HepG2 (cell line): ENCODE results near the gene BLOC1S4. TPM values are rescaled to one million over a fixed set of nuclear protein-coding genes. Genes with fewer than 3 reads are reported as not detected.
A peak's percentile ranks its signal among the peaks of the same experiment; 100 is the strongest.

Source experiments
- ARNTL ChIP-seq: sonication (generic); formaldehyde crosslinking; IDR thresholded peaks from 2 replicates; pipeline ENCODE4 v1.4.0; 2020; ENCODE audit warnings: mild to moderate bottlenecking, missing genetic modification reagents
- ATRX ChIP-seq: sonication (generic); formaldehyde crosslinking; IDR thresholded peaks from 2 replicates; pipeline ENCODE4 v1.4.0; 2020; ENCODE audit warnings: missing genetic modification reagents, borderline replicate concordance
- CENPBD1 ChIP-seq: sonication (generic); formaldehyde crosslinking; IDR thresholded peaks from 2 replicates; pipeline ENCODE4 v1.8.0; 2022; ENCODE audit warnings: missing genetic modification reagents, low read depth, mild to moderate bottlenecking, borderline replicate concordance
- CREB1 ChIP-seq, 2 experiments: fragments of 450-650 bp in 1 of 2; IDR thresholded peaks; 2 replicates each; pipeline ENCODE4 v1.6.1; 2016 to 2017; ENCODE audit warnings: control low read depth in 1 of 2, mild to moderate bottlenecking in 1 of 2, missing compliant biosample characterization in 1 of 2, missing genetic modification characterization in 1 of 2
- E2F2 ChIP-seq: sonication (generic); formaldehyde crosslinking; IDR thresholded peaks from 2 replicates; pipeline ENCODE4 v1.4.0; 2020; ENCODE audit warnings: missing genetic modification reagents, borderline replicate concordance
- ELF3 ChIP-seq: IDR thresholded peaks from 2 replicates; pipeline ENCODE4 v1.6.1; 2016; ENCODE audit warnings: missing genetic modification reagents, missing compliant biosample characterization
- ERF ChIP-seq: IDR thresholded peaks from 2 replicates; pipeline ENCODE4 v1.6.1; 2018; ENCODE audit warnings: missing biosample characterization, missing genetic modification reagents
- HNRNPK ChIP-seq: fragments of 200-400 bp; formaldehyde crosslinking; IDR thresholded peaks from 2 replicates; pipeline ENCODE4 v1.6.1; 2018; ENCODE audit warnings: low read length, low read depth, moderate library complexity, mild to moderate bottlenecking; ENCODE audit not compliant: poor library complexity, severe bottlenecking
- IKZF5 ChIP-seq: IDR thresholded peaks from 2 replicates; pipeline ENCODE4 v1.6.1; 2018; ENCODE audit warnings: missing genetic modification reagents, mild to moderate bottlenecking, missing compliant biosample characterization
- MBD4 ChIP-seq: IDR thresholded peaks from 2 replicates; pipeline ENCODE4 v1.6.1; 2012; ENCODE audit warnings: low read length, inconsistent platforms, borderline replicate concordance
- NCOR1 ChIP-seq: fragments of 200-600 bp; sonication (generic); IDR thresholded peaks from 2 replicates; pipeline ENCODE4 v1.7.0; 2017; ENCODE audit warnings: antibody characterized with exemption, low read length, borderline replicate concordance
- PHF21A ChIP-seq: sonication (generic); formaldehyde crosslinking; IDR thresholded peaks from 2 replicates; pipeline ENCODE4 v1.5.0; 2020; ENCODE audit warnings: mild to moderate bottlenecking, missing genetic modification reagents
- REL ChIP-seq: sonication (generic); formaldehyde crosslinking; conservative IDR thresholded peaks from 2 replicates; pipeline ENCODE4 v1.8.0; 2022; ENCODE audit warnings: mild to moderate bottlenecking, missing genetic modification reagents, moderate library complexity
- SIX4 ChIP-seq: sonication (generic); formaldehyde crosslinking; IDR thresholded peaks from 2 replicates; pipeline ENCODE4 v1.4.0; 2020; ENCODE audit warnings: missing genetic modification reagents
- SPEN ChIP-seq: sonication (generic); formaldehyde crosslinking; IDR thresholded peaks from 2 replicates; pipeline ENCODE4 v1.5.1; 2020; ENCODE audit warnings: low read depth, mild to moderate bottlenecking, missing genetic modification reagents
- ZNF143 ChIP-seq: sonication (generic); formaldehyde crosslinking; IDR thresholded peaks from 2 replicates; pipeline ENCODE4 v1.4.0; 2020; ENCODE audit warnings: missing genetic modification reagents
- ZNF407 ChIP-seq: sonication (generic); formaldehyde crosslinking; IDR thresholded peaks from one replicate; pipeline ENCODE4 v1.5.1; 2020; ENCODE audit warnings: mild to moderate bottlenecking, missing genetic modification reagents; ENCODE audit errors: not compliant biosample characterization
- polyA plus RNA-seq, 8 experiments: library from polyadenylated mRNA; depleted of rRNA in 3 of 8; stranded (reverse) in 7 of 8; unstranded in 1 of 8; fragments of >200 nt; fragmentation: Illumina TruSeq in 4 of 8; extraction: Trizol in 4 of 8; gene quantifications; 2 replicates each; pipeline versions ENCODE4 v1.2.1 to v1.2.3, GENCODE V29; 2011 to 2016; ENCODE audit warnings: low read depth in 4 of 8, missing spikeins in 1 of 8, mixed read lengths in 1 of 8; ENCODE audit not compliant: insufficient read depth in 1 of 8
- total RNA-seq, 5 experiments: library from RNA; depleted of rRNA; stranded (reverse); fragments of >200 nt; fragmentation: Illumina TruSeq; extraction: Trizol; gene quantifications; 2 replicates each; pipeline ENCODE4 v1.2.3, GENCODE V29; 2016; ENCODE audit warnings: low read depth in 1 of 5

Gene BLOC1S4
- total and polyA plus RNA-seq, 2 of the 13 experiments (the other 11 are each of a cell fraction or from before 2014, with no cell fraction given), result 15.5 to 20.9 TPM

DNA sequence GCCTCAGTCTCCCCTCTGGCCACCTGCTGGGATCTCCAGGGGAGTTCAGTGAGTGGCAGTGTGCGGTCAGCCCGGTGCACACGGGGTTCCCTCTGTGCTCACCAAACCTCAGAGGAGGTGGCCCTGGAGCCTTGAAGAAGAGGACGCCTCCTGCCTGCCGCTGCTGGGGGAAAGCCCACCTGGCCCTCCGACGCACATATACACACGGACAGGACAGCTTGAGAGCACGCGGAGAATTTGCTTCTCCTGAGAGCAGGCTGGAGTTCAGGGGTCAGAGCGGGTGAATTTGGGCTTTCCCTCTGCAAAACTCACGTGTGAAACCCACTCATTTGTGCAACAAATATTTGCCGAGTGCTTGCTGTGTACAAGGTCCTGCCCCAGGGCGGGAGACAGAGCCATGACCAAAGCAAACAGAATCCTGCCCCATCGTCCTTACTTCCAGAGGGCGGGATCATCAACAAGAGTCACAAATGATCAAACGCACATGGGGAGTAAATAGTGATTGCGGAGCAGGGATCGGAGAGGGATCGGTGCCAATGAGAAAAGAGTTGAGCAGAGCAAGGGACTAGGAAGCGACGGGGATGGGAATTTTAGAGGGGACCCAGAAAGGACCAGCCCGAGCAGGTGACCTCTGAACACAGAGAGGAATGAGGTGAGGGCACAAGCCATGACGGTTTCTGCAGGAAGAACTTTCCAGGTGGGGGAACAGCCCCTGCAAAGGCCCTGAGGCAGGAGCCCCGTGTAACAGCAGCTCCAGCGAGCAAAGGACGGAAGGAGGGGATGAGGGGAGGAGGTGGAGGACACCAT is 17.6 kb downstream of the BLOC1S4 start (continued):
- peak; percentile 97 for TF ChIP-seq PHF21A (CRISPR knock-in tag)
- peak; percentile 78 for TF ChIP-seq SPEN (CRISPR knock-in tag)
- no peak for TF ChIP-seq HNRNPK
- TF ChIP-seq ERF (CRISPR knock-in tag), result no peak; the same call in 1 of the 2 replicates
- no peak; the same call in 1 of the 2 replicates for TF ChIP-seq CENPBD1
- TF ChIP-seq ELF3, result 0 out of 2 replicates have a peak, but pooled peaks have one; percentile 28
- TF ChIP-seq ARNTL (CRISPR knock-in tag), result peak; percentile 99
- peak; percentile 63; the same call in 1 of the 2 replicates for TF ChIP-seq NCOR1
- peak; percentile 33; the same call in 1 of the 2 replicates for TF ChIP-seq E2F2 (CRISPR knock-in tag)
- no peak for TF ChIP-seq ATRX (CRISPR knock-in tag)
- TF ChIP-seq MBD4, result no peak
- peak; percentile 36; the same call in 1 of the 2 replicates for TF ChIP-seq CREB1 (IDR thresholded peaks at IDR 0.05)
- TF ChIP-seq CREB1 (CRISPR knock-in tag; IDR thresholded peaks at IDR 0.05), result peak; percentile 68
- no peak; the same call in 1 of the 2 replicates for TF ChIP-seq ZNF143
- no peak for TF ChIP-seq SIX4
- peak; percentile 47; the same call in 1 of the 2 replicates for TF ChIP-seq IKZF5
- no peak for TF ChIP-seq ZNF407 (CRISPR knock-in tag)
- TF ChIP-seq REL (CRISPR knock-in tag), result no peak
